Adrenal gland (tissue), 5 donors: ENCODE measurements around the gene CSK.

ENCODE experiments used
- CTCF ChIP-seq, 6 experiments: fragments of 450-650 bp in 4 of 6; fragments of 200-600 bp in 2 of 6; sonication (generic) in 1 of 6; IDR thresholded peaks; 1 replicate in 5 of 6; 2 replicates in 1 of 6; pipeline versions ENCODE4 v1.5.1 to v1.8.0; 2016 to 2021; ENCODE audit warnings: antibody characterized with exemption in 6 of 6, mild to moderate bottlenecking in 2 of 6, moderate library complexity in 1 of 6
- POLR2A ChIP-seq, 2 donors: fragments of 450-650 bp; IDR thresholded peaks; one replicate each; pipeline ENCODE4 v1.6.1; 2017; ENCODE audit warnings: antibody characterized with exemption in 2 of 2, mild to moderate bottlenecking in 2 of 2, moderate library complexity in 1 of 2
- donor health status: DM: no; HTN: no; CAD: no.

- TF ChIP-seq CTCF (IDR thresholded peaks at IDR 0.05) (no peak), POLR2A (IDR thresholded peaks at IDR 0.05) (no peak)
These were observed 27.0 kb downstream of the CSK start for GRCh38 chr15:74808840-74809229.
